NCI-H69 (cell line): ENCODE results near the gene KIR2DL4.
"Not testable (repeated sequence)": the region's sequence is repeated elsewhere in the genome, so short reads cannot be mapped to it uniquely, and the experiment has no call there.

Source experiments
- DNase-seq: peaks from one replicate; lab custom pipeline; 2025; lab: John Stamatoyannopoulos, UW

The KIR2DL4 gene

GRCh38 chr19:54804571-54804970 lies 1.2 kb downstream of the KIR2DL4 start:
- no peak for DNase-seq

DNA sequence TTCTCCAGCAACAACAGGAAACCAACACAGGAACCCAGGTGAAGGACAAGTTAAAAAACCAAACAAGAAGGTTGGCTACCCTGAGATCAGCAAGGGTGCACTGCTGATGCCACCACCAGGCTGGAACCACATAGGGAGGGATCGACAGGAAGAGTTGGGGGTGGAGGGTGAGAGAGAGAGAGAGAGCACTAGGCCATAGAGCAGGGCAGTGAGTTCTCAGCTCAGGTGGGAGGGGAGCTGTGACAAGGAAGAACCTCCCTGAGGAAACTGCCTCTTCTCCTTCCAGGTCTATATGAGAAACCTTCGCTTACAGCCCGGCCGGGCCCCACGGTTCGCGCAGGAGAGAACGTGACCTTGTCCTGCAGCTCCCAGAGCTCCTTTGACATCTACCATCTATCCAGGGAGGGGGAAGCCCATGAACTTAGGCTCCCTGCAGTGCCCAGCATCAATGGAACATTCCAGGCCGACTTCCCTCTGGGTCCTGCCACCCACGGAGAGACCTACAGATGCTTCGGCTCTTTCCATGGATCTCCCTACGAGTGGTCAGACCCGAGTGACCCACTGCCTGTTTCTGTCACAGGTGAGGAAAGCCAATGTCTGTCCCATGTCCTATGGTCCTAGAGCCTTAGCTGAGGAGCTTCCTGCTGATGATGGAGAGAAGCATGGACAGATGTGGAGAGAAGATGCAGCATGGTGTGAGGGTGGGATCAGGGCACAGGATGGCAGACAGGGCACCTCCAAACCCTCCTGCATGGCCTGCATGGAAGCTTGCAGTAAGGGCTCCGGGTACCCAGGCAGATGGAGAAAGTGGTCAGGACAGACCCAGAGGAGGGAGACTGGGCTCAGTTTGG lies 2.5 kb downstream of the KIR2DL4 start:
- DNase-seq: no peak

- no peak for DNase-seq
Measured at GRCh38 chr19:54806516-54806838, 3.1 kb downstream of the KIR2DL4 start.

DNA sequence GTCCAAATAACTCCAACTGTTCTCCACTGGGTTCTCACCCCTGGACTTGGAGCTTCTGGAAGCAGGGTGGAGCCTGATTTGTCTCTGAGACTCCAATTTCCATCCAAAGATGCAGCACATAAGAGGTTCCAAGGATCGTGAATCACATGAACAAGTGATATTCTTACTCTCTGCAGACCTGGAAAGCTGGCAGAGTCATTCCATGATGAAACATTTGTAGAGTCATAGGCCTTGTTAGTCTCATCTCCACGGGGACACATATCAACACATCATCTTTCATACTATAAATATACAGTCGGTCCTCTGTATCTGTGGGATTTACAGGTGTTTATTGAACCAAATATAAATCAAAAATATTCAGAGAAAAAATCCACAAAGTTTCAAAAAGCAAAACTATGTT lies 11.2 kb downstream of the KIR2DL4 start:
- not testable (repeated sequence) for DNase-seq

DNA sequence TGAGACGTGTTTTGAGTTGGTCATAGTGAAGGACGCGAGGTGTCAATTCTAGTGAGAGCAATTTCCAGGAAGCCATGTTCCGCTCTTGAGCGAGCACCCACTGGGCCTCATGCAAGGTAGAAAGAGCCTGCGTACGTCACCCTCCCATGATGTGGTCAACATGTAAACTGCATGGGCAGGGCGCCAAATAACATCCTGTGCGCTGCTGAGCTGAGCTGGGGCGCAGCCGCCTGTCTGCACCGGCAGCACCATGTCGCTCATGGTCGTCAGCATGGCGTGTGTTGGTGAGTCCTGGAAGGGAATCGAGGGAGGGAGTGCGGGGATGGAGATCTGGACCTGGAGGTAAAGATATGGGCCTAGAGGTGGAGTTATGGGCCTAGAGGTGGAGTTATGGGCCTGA lies 12.8 kb downstream of the KIR2DL4 start, which contains the start of gene KIR3DL1:
TSS of gene KIR3DL1 (plus strand) at position 218 of the 400 bp plus-strand sequence.
- not testable (repeated sequence) for DNase-seq

- no peak for DNase-seq
Measured at GRCh38 chr19:54817670-54818536, 14.5 kb downstream of the KIR2DL4 start.

DNA sequence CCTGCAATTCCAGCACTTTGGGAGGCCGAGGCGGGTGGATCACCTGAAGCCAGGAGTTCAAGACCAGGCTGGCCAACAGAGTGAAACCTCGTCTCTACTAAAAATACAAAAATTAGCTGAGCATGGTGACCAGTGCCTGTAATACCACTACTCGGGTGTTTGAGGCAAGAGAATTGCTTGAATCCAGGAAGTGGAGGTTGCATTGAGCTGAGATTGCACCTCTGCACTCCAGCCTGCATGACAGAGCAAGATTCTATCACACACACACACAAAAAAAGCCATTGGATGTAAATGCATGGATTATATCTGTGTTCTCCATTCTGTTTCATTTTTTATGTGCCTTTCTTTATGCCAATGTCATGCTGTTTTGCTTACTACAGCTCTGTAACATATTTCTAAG lies 21.0 kb downstream of the KIR2DL4 start:
- not testable (repeated sequence) for DNase-seq

- not testable (repeated sequence) for DNase-seq
Measured at GRCh38 chr19:54825326-54825725, 21.9 kb downstream of the KIR2DL4 start.

DNA sequence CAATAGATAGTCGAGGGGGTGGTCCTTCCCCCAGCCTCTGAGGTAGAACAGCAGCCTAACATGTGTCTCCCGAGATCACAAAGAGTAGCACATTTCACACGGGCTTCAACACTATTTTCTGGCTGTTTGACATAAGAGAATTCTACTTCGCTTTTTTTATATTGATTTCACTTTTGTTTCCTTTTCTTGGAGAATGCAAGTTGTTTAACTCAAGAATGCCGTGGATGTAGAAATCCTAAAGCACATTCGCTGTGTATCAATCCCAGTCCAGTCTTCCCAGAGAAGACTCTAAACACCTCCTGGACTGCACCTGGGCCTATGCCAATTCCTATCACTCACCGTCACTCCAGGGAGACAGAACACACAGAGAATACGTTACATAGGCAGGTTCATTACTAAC lies 24.7 kb downstream of the KIR2DL4 start:
- DNase-seq: not testable (repeated sequence)

GRCh38 chr19:54832496-54832895 lies 29.1 kb downstream of the KIR2DL4 start, which contains the start of gene KIR2DS4:
Gene KIR2DS4 (plus strand): TSS chr19:54832676.
- not testable (repeated sequence) for DNase-seq

- DNase-seq: not testable (repeated sequence)
Measured at GRCh38 chr19:54835126-54835525, 31.7 kb downstream of the KIR2DL4 start.

DNA sequence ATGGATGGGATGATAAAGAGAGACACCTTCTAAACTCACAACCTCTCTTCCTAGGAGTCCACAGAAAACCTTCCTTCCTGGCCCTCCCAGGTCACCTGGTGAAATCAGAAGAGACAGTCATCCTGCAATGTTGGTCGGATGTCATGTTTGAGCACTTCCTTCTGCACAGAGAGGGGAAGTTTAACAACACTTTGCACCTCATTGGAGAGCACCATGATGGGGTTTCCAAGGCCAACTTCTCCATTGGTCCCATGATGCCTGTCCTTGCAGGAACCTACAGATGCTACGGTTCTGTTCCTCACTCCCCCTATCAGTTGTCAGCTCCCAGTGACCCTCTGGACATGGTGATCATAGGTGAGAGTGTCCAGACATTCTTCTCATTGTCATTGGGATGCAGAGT lies 34.1 kb downstream of the KIR2DL4 start:
- DNase-seq: not testable (repeated sequence)

- not testable (repeated sequence) for DNase-seq
Measured at GRCh38 chr19:54843171-54843570, 39.8 kb downstream of the KIR2DL4 start.

- not testable (repeated sequence) for DNase-seq
Measured at GRCh38 chr19:54850061-54850640, 46.7 kb downstream of the KIR2DL4 start, which contains the start of gene KIR3DL2. Gene KIR3DL2 (plus strand): TSS chr19:54850443. CDS start chr19:54850476, 33 bp downstream.

DNA sequence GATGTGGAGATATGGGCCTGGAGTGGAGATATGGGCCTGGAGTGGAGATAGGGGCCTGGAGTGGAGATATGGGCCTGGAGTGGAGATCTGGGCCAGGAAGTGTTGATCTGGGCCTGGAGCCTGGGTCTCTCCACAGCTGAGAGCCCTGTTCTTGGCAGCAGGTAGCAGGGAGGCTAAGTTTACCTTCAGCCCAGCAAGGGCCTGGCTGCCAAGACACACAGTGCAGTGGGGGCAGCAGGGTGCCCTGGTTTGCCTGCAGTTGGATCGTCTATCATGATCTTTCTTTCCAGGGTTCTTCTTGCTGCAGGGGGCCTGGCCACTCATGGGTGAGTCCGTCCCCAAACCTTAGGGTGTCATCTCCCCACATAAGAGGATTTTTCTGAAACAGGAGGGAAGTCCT lies 47.5 kb downstream of the KIR2DL4 start:
- DNase-seq: no peak

DNA sequence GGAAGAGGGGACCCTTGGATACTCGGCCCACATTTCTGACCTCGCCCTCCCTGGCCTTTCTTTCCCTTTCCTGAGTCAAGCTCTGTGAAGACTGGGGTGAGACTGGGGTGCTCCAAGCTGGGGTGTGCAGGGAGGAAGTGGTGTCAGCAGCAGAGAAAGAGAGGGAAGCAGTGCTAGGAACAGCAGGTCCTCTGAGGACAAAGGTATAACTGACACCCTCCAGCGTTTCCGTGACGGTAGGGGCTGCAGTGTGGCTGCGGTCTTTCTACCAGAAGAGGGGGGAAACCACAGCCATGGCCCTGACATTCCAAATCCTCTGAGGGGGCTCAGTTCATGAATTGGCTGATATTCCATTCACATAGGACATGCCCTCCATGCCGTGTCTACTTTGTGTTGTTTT lies 47.9 kb downstream of the KIR2DL4 start:
- DNase-seq: no peak

DNA sequence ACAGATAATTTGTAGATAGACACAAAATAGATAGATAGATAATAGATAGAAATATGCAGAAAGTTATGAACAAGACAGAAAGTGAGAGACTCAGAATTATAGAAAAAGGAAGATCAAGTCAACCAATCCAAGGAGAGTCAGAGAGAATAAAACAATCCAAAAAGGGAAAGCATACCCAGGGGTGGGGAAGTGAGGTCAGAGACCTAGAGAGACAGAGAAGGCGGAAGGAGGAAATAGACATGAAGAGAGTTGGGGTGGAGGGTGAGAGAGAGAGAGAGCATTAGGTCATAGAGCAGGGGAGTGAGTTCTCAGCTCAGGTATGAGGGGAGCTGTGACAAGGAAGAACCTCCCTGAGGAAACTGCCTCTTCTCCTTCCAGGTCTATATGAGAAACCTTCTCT lies 51.8 kb downstream of the KIR2DL4 start:
- DNase-seq: not testable (repeated sequence)

GRCh38 chr19:54858476-54858875 lies 55.1 kb downstream of the KIR2DL4 start:
- not testable (repeated sequence) for DNase-seq

GRCh38 chr19:54859421-54859820 lies 56.0 kb downstream of the KIR2DL4 start:
- not testable (repeated sequence) for DNase-seq

DNA sequence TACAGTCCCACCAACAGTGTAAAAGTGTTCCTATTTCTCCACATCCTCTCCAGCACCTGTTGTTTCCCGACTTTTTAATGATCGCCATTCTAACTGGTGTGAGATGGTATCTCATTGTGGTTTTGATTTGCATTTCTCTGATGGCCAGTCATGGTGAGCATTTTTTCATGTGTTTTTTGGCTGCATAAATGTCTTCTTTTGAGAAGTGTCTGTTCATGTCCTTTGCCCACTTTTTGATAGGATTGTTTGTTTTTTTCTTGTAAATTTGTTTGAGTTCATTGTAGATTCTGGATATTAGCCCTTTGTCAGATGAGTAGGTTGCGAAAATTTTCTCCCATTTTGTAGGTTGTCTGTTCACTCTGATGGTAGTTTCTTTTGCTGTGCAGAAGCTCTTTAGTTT lies 60.0 kb downstream of the KIR2DL4 start:
- not testable (repeated sequence) for DNase-seq
